Measurements from ENCODE around the gene RAB33B. TPM values are rescaled to one million over a fixed set of nuclear protein-coding genes. Genes with fewer than 3 reads are reported as not detected.

The RAB33B gene
- total and polyA plus RNA-seq, 8 donors = 2.4 to 7.5 (median 4.7) TPM

GRCh38 chr4:139450586-139450985 lies 3.3 kb upstream of the RAB33B start:
- 95% methylated on average over 2 of the region's 2 CpGs for WGBS, 2 donors
- intact Hi-C loops (cut with DNase I) = no loop called here
- FAIRE-seq = no peak

GRCh38 chr4:139451997-139452396 lies 1.9 kb upstream of the RAB33B start:
- Histone ChIP-seq H3K36me3 (no peaks in the 10 kb centered on the region), H3K4me3 (peak overlapping the region in 1 of 4 donors; percentile 86), H3K9me3 (no peaks in the 10 kb centered on the region), H3K27ac (peak overlapping the region in 3 of 4 donors; percentile 93 to 99 (median 99)), H3K4me1 (peaks cover 5 to 13% (median 12%) of the 10 kb centered on the region in 3 donors), H3K27me3 (no peaks in the 10 kb centered on the region)
- intact Hi-C loops (cut with DNase I) = no loop called here
- ATAC-seq = no peak
- 21 to 22% methylated on average over 1 of the region's 1 CpG for WGBS, 2 donors
- no peak for FAIRE-seq
- no peak for DNase-seq
- TF ChIP-seq CTCF (IDR thresholded peaks at IDR 0.05) = no peak

More at GRCh38 chr4:139450586-139450985, 3.3 kb upstream of the RAB33B start:
- Histone ChIP-seq H3K9me3 (no peaks in the 10 kb centered on the region), H3K36me3 (no peaks in the 10 kb centered on the region), H3K4me1 (peaks cover 5 to 13% (median 12%) of the 10 kb centered on the region in 3 donors), H3K4me3 (no peak overlapping the region), H3K27ac (no peak overlapping the region), H3K27me3 (no peaks in the 10 kb centered on the region)
- DNase-seq (no peak), ATAC-seq (no peak)
- TF ChIP-seq CTCF (IDR thresholded peaks at IDR 0.05) = no peak

GRCh38 chr4:139453041-139453370 lies 915 bp upstream of the RAB33B start:
- no peak for FAIRE-seq
- peak in 2 of 4 donors; percentile 7 to 21 for TF ChIP-seq CTCF (IDR thresholded peaks at IDR 0.05)
- DNase-seq = peak in 1 of 6 donors; percentile 70
- H3K4me1 ChIP-seq = peaks cover 5 to 17% (median 14%) of the 10 kb centered on the region in 3 donors
- intact Hi-C loops (cut with DNase I) = no loop called here
- H3K36me3 ChIP-seq = no peaks in the 10 kb centered on the region
- H3K27ac ChIP-seq = peak overlapping the region; percentile 93 to 99 (median 98)
- H3K27me3 ChIP-seq = no peaks in the 10 kb centered on the region
- peak overlapping the region; percentile 67 to 88 (median 80) for H3K4me3 ChIP-seq
- peak; percentile 52 to 64 (median 60) for ATAC-seq
- no peaks in the 10 kb centered on the region for H3K9me3 ChIP-seq
- 0 to 1% methylated on average over 15 of the region's 15 CpGs for WGBS, 2 donors

- Histone ChIP-seq H3K27me3 (no peaks in the 10 kb centered on the region), H3K4me1 (peaks cover 5 to 22% (median 19%) of the 10 kb centered on the region in 3 donors), H3K9me3 (no peaks in the 10 kb centered on the region), H3K36me3 (no peaks in the 10 kb centered on the region), H3K4me3 (peak overlapping the region; percentile 67 to 88 (median 80)), H3K27ac (peak overlapping the region; percentile 93 to 99 (median 98))
- intact Hi-C loops (cut with DNase I) = no loop called here
- peak; percentile 85 to 94 (median 90) for ATAC-seq
- no peak for FAIRE-seq
- peak; percentile 96 to 99 (median 98) for DNase-seq
- TF ChIP-seq CTCF (IDR thresholded peaks at IDR 0.05) = peak in 1 of 4 donors; percentile 4
- WGBS, 2 donors = 1% methylated on average over 73 to 76 of the region's 76 CpGs
Measured at GRCh38 chr4:139453371-139454110, 380 bp upstream of the RAB33B start.

GRCh38 chr4:139455126-139455538 lies 1.2 kb downstream of the RAB33B start:
- H3K4me1 ChIP-seq = peaks cover 5 to 31% (median 26%) of the 10 kb centered on the region in 3 donors
- H3K36me3 ChIP-seq = no peaks in the 10 kb centered on the region
- H3K27ac ChIP-seq = peak overlapping the region in 2 of 4 donors; percentile 99
- FAIRE-seq = no peak
- H3K4me3 ChIP-seq = peak overlapping the region in 3 of 4 donors; percentile 74 to 88 (median 86)
- intact Hi-C loops (cut with DNase I) = no loop called here
- no peaks in the 10 kb centered on the region for H3K27me3 ChIP-seq
- DNase-seq = no peak
- WGBS, 2 donors = 11 to 13% methylated on average over 6 of the region's 6 CpGs
- no peaks in the 10 kb centered on the region for H3K9me3 ChIP-seq
- no peak for TF ChIP-seq CTCF (IDR thresholded peaks at IDR 0.05)
- ATAC-seq = no peak

Data from pancreas (tissue), 10 donors.